Uterus (tissue), 2 donors: Measurements from ENCODE around the gene BRS3.

ENCODE experiments used
- POLR2A ChIP-seq, 2 donors: fragments of 450-650 bp; IDR thresholded peaks; one replicate each; pipeline ENCODE4 v1.6.1; 2016; ENCODE audit warnings: antibody characterized with exemption in 2 of 2, mild to moderate bottlenecking in 1 of 2, moderate library complexity in 1 of 2
- TF ChIP-seq, protein P1 (sequence below), 4 experiments: fragments of 200-600 bp in 2 of 4; fragments of 450-650 bp in 2 of 4; sonication (generic) in 2 of 4; IDR thresholded peaks; one replicate each; pipeline ENCODE4 v1.5.1; 2016 to 2019; ENCODE audit warnings: antibody characterized with exemption in 4 of 4, mild to moderate bottlenecking in 2 of 4, moderate library complexity in 1 of 4

DNA sequence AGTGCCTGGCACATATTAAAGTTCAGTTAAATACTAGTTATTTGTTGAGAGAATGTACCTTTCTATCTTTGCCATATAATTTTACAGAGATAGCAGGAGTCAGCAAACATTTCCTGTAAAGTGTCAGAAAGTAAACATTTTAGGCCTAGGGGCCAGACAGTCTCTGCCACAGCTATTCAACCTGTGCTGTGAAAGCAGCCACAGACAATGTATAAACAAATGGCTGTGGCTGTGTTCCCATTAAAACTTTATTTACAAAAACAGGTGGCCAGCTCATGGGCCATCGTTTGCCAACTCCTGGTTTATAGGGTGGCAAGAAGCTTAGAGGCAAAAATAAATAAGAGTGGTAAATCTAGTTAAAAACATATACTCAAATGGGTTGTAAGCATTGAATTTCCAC is 34.0 kb upstream of the BRS3 start:
- TF ChIP-seq, protein P1, sequence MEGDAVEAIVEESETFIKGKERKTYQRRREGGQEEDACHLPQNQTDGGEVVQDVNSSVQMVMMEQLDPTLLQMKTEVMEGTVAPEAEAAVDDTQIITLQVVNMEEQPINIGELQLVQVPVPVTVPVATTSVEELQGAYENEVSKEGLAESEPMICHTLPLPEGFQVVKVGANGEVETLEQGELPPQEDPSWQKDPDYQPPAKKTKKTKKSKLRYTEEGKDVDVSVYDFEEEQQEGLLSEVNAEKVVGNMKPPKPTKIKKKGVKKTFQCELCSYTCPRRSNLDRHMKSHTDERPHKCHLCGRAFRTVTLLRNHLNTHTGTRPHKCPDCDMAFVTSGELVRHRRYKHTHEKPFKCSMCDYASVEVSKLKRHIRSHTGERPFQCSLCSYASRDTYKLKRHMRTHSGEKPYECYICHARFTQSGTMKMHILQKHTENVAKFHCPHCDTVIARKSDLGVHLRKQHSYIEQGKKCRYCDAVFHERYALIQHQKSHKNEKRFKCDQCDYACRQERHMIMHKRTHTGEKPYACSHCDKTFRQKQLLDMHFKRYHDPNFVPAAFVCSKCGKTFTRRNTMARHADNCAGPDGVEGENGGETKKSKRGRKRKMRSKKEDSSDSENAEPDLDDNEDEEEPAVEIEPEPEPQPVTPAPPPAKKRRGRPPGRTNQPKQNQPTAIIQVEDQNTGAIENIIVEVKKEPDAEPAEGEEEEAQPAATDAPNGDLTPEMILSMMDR (IDR thresholded peaks at IDR 0.05) = no peak
- TF ChIP-seq POLR2A (IDR thresholded peaks at IDR 0.05) = no peak
